Neural cell (in vitro differentiated cells): ENCODE results near the gene ARPC3.

Experiments used
- EP300 ChIP-seq: fragments of 450-650 bp; conservative IDR thresholded peaks from 2 replicates; pipeline ENCODE4 v1.6.1; 2014; ENCODE audit warnings: antibody characterized with exemption, mild to moderate bottlenecking, moderate library complexity; ENCODE audit not compliant: poor library complexity, severe bottlenecking
- POLR2AphosphoS5 ChIP-seq: IDR thresholded peaks from 2 replicates; pipeline ENCODE4 v1.6.1; 2012
- TF ChIP-seq, protein P1 (sequence below): fragments of 450-650 bp; IDR thresholded peaks from 2 replicates; pipeline ENCODE4 v1.5.1; 2014; ENCODE audit warnings: antibody characterized with exemption, mild to moderate bottlenecking, moderate library complexity; ENCODE audit not compliant: poor library complexity, severe bottlenecking

GRCh38 chr12:110424237-110424636 is 25.9 kb downstream of the ARPC3 start:
- TF ChIP-seq, protein P1, sequence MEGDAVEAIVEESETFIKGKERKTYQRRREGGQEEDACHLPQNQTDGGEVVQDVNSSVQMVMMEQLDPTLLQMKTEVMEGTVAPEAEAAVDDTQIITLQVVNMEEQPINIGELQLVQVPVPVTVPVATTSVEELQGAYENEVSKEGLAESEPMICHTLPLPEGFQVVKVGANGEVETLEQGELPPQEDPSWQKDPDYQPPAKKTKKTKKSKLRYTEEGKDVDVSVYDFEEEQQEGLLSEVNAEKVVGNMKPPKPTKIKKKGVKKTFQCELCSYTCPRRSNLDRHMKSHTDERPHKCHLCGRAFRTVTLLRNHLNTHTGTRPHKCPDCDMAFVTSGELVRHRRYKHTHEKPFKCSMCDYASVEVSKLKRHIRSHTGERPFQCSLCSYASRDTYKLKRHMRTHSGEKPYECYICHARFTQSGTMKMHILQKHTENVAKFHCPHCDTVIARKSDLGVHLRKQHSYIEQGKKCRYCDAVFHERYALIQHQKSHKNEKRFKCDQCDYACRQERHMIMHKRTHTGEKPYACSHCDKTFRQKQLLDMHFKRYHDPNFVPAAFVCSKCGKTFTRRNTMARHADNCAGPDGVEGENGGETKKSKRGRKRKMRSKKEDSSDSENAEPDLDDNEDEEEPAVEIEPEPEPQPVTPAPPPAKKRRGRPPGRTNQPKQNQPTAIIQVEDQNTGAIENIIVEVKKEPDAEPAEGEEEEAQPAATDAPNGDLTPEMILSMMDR, result no peak
- TF ChIP-seq POLR2AphosphoS5 (no peak), EP300 (no peak)
